Gastrocnemius medialis (tissue), 4 donors: ENCODE measurements around the gene IFI6. TPM values are rescaled to one million over a fixed set of nuclear protein-coding genes. Genes with fewer than 3 reads are reported as not detected.

Experiments used
- ATAC-seq, 2 donors: fragments of 150-250 bp; one replicate each; pipeline ENCODE4 v1.9.1; 2016
- DNase-seq, 2 donors: peaks; one replicate each; pipeline ENCODE4 v3.0.0-alpha.2; 2019
- H3K27ac ChIP-seq, 4 donors: fragments of 200-600 bp; sonication (generic); 1 replicate in 1 of 4; 2 replicates in 3 of 4; pipeline ENCODE4 v1.5.1; 2016 to 2018; ENCODE audit warnings: mild to moderate bottlenecking in 2 of 4, moderate library complexity in 1 of 4
- H3K27me3 ChIP-seq, 3 donors: fragments of 200-600 bp; sonication (generic) in 2 of 3; 1 replicate in 1 of 3; 2 replicates in 2 of 3; pipeline versions ENCODE4 v1.5.1 to v1.6.0; 2016 to 2019; ENCODE audit warnings: mild to moderate bottlenecking in 1 of 3, moderate library complexity in 1 of 3
- H3K36me3 ChIP-seq, 2 donors: fragments of 200-600 bp; sonication (generic) in 1 of 2; one replicate each; pipeline ENCODE4 v1.5.1; 2017 to 2018
- H3K4me1 ChIP-seq, 2 donors: fragments of 200-600 bp; sonication (generic) in 1 of 2; one replicate each; pipeline ENCODE4 v1.5.1; 2016 to 2017; ENCODE audit warnings: mild to moderate bottlenecking in 2 of 2
- H3K4me3 ChIP-seq, 4 donors: fragments of 200-600 bp; sonication (generic) in 3 of 4; 1 replicate in 1 of 4; 2 replicates in 3 of 4; pipeline ENCODE4 v1.5.1; 2016 to 2019; ENCODE audit warnings: mild to moderate bottlenecking in 2 of 4
- H3K9me3 ChIP-seq, 3 donors: fragments of 200-600 bp; sonication (generic) in 2 of 3; 1 replicate in 1 of 3; 2 replicates in 2 of 3; pipeline ENCODE4 v1.5.1; 2016 to 2019
- CTCF ChIP-seq, 5 experiments: fragments of 450-650 bp in 3 of 5; fragments of 200-600 bp in 2 of 5; sonication (generic) in 2 of 5; IDR thresholded peaks in 4 of 5; conservative IDR thresholded peaks in 1 of 5; 1 replicate in 4 of 5; 2 replicates in 1 of 5; pipeline ENCODE4 v1.5.1; 2016 to 2019; ENCODE audit warnings: antibody characterized with exemption in 5 of 5, mild to moderate bottlenecking in 3 of 5, moderate library complexity in 3 of 5
- POLR2A ChIP-seq, 2 donors: fragments of 450-650 bp; IDR thresholded peaks; one replicate each; pipeline ENCODE4 v1.6.1; 2017; ENCODE audit warnings: antibody characterized with exemption in 2 of 2, mild to moderate bottlenecking in 2 of 2, moderate library complexity in 2 of 2
- in situ Hi-C, 4 donors: fragments of 200-750 bp; cut with MboI; loops; one replicate each; pipeline versions ENCODE4 v1.15.0 to v1.8.0; 2017; ENCODE audit warnings: low sequenced_read_pairs in 4 of 4
- intact Hi-C: fragments of 100-400 bp; cut with DNase I; formaldehyde crosslinking; loops from one replicate; pipeline ENCODE4 v1.15.1; 2023; ENCODE audit warnings: low total_unique reads
- total RNA-seq, 4 donors: library from RNA; depleted of rRNA; stranded (reverse); fragments of >200 nt; gene quantifications; one replicate each; pipeline versions ENCODE4 v1.1.0 to v1.2.3, GENCODE V29; 2016

Gene IFI6
- total RNA-seq, 4 donors from 2014 or later: 7.7 to 25.1 (median 14.5) TPM

- in situ Hi-C loops (no loop called here), intact Hi-C loops (no loop called here)
- DNase-seq (no peak), ATAC-seq (no peak)
- TF ChIP-seq CTCF (IDR thresholded peaks at IDR 0.05 in 4 of 5, conservative IDR thresholded peaks at IDR 0.05 in 1 of 5): no peak
- no peak for TF ChIP-seq POLR2A (IDR thresholded peaks at IDR 0.05)
- no peaks in the 10 kb centered on the region for H3K36me3 ChIP-seq
- H3K4me3 ChIP-seq: peak overlapping the region in 3 of 4 donors; percentile 50 to 57 (median 53)
- peaks cover 14 to 21% (median 21%) of the 10 kb centered on the region in 3 donors for H3K27me3 ChIP-seq
- peak overlapping the region; percentile 68 to 84 (median 80) for H3K27ac ChIP-seq
- H3K9me3 ChIP-seq: no peaks in the 10 kb centered on the region
- peaks cover 11 to 14% of the 10 kb centered on the region in 2 donors for H3K4me1 ChIP-seq
These were observed 36.4 kb downstream of the IFI6 start for GRCh38 chr1:27635396-27636142.

GRCh38 chr1:27634985-27635367, 37.0 kb downstream of the IFI6 start, which contains the start of gene FGR:
Gene FGR (minus strand): TSS chr1:27635185. CDS start chr1:27623916, 11,269 bp downstream.
- peak within 1 kb of the TSS; percentile 68 to 84 (median 80) for H3K27ac ChIP-seq
- peak within 1 kb of the TSS; percentile 50 to 57 (median 52) for H3K4me3 ChIP-seq
- peaks cover 14 to 21% (median 21%) of the 10 kb centered on the region in 3 donors for H3K27me3 ChIP-seq
- intact Hi-C loops (no loop called here), in situ Hi-C loops (no loop called here)
- no peaks in the 10 kb centered on the region for H3K36me3 ChIP-seq
- DNase-seq: no peak
- ATAC-seq: no peak
- H3K9me3 ChIP-seq: no peaks in the 10 kb centered on the region
- H3K4me1 ChIP-seq: peaks cover 15 to 19% of the 10 kb centered on the region in 2 donors
- TF ChIP-seq POLR2A (IDR thresholded peaks at IDR 0.05): no peak
- no peak for TF ChIP-seq CTCF (IDR thresholded peaks at IDR 0.05 in 4 of 5, conservative IDR thresholded peaks at IDR 0.05 in 1 of 5)

- TF ChIP-seq POLR2A (IDR thresholded peaks at IDR 0.05): peak; percentile 37 to 67
- TF ChIP-seq CTCF (IDR thresholded peaks at IDR 0.05 in 4 of 5, conservative IDR thresholded peaks at IDR 0.05 in 1 of 5): peak in 2 of 5 experiments; percentile 10 to 12
- no peaks in the 10 kb centered on the region for H3K9me3 ChIP-seq
- peaks cover 14 to 21% (median 21%) of the 10 kb centered on the region in 3 donors for H3K27me3 ChIP-seq
- peak overlapping the region; percentile 50 to 57 (median 52) for H3K4me3 ChIP-seq
- in situ Hi-C loops (no loop called here), intact Hi-C loops (no loop called here)
- DNase-seq (no peak), ATAC-seq (peak in 1 of 2 donors; percentile 10)
- peak overlapping the region; percentile 68 to 84 (median 80) for H3K27ac ChIP-seq
- H3K36me3 ChIP-seq: no peaks in the 10 kb centered on the region
- peaks cover 15 to 25% of the 10 kb centered on the region in 2 donors for H3K4me1 ChIP-seq
These were observed 37.6 kb downstream of the IFI6 start for GRCh38 chr1:27634177-27634984.

- Histone ChIP-seq H3K4me3 (peak overlapping the region; percentile 50 to 57 (median 52)), H3K9me3 (no peaks in the 10 kb centered on the region), H3K36me3 (no peaks in the 10 kb centered on the region), H3K4me1 (peaks cover 19 to 30% of the 10 kb centered on the region in 2 donors), H3K27ac (peak overlapping the region; percentile 68 to 84 (median 80)), H3K27me3 (peaks cover 14 to 21% (median 21%) of the 10 kb centered on the region in 3 donors)
- in situ Hi-C loops (no loop called here), intact Hi-C loops (no loop called here)
- no peak for TF ChIP-seq CTCF (IDR thresholded peaks at IDR 0.05 in 4 of 5, conservative IDR thresholded peaks at IDR 0.05 in 1 of 5)
- TF ChIP-seq POLR2A (IDR thresholded peaks at IDR 0.05): no peak
- DNase-seq (no peak), ATAC-seq (no peak)
These were observed 38.3 kb downstream of the IFI6 start for GRCh38 chr1:27633640-27634176.
